OCI-LY1 (cell line): Measurements from ENCODE around the gene ATXN1.

Source experiments
- EZH2 ChIP-seq: fragments of 200-600 bp; sonication (generic), shearing (Covaris generic); IDR thresholded peaks from 2 replicates; pipeline ENCODE4 v1.8.0; 2017; ENCODE audit warnings: borderline replicate concordance, mixed run types, mild to moderate bottlenecking, antibody characterized with exemption, low read length, moderate library complexity, mixed read lengths
- TF ChIP-seq, protein P1 (sequence below): fragments of 200-600 bp; sonication (generic), shearing (Covaris generic); IDR thresholded peaks from 2 replicates; pipeline ENCODE4 v1.5.1; 2017; ENCODE audit warnings: mild to moderate bottlenecking, antibody characterized with exemption, low read length, moderate library complexity, mixed read lengths

DNA sequence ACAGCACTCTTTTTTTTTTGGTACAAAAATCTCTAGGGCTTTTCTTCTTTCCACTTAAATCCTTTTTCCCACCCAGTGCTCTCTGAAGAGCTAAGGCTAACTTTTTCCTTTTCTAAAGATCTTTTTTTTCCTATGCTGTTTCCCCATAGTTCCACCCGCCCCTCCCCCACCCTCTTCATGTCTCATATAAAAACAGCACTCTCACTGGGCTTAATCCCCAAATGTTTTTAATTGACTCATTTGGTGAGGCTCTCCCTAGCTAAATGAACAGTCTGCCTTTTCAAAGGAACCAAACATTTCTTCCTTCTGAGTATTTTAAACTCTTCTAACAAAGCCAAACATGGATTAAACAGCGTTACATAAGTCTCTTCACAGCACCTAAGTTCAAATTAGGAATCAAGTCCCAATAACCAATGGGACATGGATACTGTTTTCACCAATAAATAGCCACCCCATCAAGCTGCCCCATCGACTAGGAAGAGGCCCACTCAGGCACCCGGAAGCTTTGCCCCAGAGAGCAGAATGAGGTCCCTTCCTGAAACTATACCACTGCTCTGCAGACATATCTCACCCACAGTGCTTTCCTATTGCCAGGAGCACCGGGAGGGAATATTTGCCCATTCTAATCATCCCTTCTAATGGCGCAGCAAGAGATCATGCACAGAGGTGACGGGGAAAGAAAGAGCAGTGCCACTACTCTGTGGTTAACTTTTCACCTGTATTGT lies 63.7 kb downstream of the ATXN1 start:
- TF ChIP-seq, protein P1, sequence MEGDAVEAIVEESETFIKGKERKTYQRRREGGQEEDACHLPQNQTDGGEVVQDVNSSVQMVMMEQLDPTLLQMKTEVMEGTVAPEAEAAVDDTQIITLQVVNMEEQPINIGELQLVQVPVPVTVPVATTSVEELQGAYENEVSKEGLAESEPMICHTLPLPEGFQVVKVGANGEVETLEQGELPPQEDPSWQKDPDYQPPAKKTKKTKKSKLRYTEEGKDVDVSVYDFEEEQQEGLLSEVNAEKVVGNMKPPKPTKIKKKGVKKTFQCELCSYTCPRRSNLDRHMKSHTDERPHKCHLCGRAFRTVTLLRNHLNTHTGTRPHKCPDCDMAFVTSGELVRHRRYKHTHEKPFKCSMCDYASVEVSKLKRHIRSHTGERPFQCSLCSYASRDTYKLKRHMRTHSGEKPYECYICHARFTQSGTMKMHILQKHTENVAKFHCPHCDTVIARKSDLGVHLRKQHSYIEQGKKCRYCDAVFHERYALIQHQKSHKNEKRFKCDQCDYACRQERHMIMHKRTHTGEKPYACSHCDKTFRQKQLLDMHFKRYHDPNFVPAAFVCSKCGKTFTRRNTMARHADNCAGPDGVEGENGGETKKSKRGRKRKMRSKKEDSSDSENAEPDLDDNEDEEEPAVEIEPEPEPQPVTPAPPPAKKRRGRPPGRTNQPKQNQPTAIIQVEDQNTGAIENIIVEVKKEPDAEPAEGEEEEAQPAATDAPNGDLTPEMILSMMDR, result no peak
- TF ChIP-seq EZH2, result no peak
